Astrocyte of the hippocampus (primary cell): ENCODE measurements around the gene OR6C65.
"Not testable (repeated sequence)": the region's sequence is repeated elsewhere in the genome, so short reads cannot be mapped to it uniquely, and the experiment has no call there.

Source experiments
- DNase-seq: peaks from one replicate; pipeline ENCODE4 v3.0.0; 2011; ENCODE audit warnings: low read depth, low spot score

OR6C65 gene

DNA sequence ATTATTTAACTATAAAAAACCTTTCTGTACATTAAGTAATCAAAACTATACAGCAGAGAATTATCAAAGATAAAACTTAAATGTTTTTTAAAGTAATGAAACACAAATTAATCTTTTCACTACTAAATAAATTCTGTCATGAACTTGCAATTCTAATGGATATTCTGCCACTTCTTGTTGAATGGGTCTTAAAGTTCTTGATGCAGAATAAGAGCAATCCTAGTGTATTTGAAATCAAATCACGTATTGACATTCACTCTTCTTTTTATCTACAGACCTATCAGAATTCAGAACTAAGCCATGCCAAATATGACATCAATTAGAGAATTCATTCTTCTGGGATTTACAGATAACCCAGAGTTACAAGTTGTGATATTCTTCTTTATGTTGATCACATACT lies at the start of gene OR6C65:
Gene OR6C65 (plus strand): TSS at position 301 of the 400 bp plus-strand sequence. CDS start 0 bp downstream, at position 301.
- no peak for DNase-seq

DNA sequence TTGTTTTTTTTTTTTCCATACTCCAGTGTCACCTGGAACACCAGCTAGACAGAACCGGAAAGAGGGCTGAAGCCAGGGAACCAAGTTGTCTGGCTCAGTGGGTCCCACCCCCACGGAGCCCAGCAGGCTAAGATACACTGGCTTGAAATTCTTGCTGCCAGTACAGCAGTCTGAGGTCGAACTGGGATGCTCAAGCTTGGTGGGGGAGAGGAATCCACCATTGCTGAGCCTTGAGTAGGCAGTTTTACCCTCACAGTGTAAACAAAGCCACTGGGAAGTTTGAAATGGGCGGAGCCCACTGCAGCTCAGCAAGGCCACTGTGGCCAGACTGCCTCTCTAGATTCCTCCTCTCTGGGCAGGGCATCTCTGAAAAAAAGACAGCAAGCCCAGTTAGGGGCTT lies 45.0 kb upstream of the OR6C65 start:
- DNase-seq, result not testable (repeated sequence)

DNA sequence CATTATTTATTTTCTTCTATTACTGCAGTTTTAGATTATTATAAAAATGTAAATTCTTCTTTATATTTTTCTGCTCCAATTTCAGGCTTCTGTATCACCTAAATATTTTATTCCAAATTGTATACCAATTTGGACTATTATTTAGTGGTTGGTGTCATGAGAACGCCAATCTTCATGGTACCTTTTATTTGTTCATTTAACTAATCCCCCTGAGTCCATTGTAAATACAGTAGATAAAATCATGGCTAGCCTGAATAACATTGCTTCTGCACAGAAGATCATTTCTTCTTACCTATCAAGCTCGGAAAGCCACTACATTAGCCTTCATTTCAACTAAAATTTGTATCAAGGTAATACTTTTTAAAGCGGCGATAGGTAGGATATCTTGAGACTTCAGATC lies 37.7 kb upstream of the OR6C65 start, which contains the start of gene OR6C75:
Gene OR6C75 (plus strand): TSS at position 301 of the 400 bp plus-strand sequence. CDS start 2,136 bp downstream, outside the sequence.
- DNase-seq, result no peak

DNA sequence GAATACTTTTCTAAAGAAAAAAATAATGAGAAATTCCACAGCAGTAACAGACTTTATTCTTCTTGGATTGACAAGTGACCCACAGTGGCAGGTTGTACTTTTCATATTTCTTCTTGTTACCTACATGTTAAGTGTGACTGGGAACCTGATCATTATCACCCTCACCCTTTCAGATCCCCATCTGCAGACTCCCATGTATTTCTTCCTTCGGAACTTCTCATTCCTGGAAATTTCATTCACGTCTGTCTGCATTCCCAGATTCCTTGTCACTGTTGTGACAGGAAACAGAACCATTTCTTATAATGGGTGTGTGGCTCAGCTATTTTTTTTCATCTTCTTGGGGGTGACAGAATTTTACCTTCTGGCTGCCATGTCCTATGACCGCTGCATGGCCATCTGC lies 35.2 kb upstream of the OR6C65 start:
- DNase-seq, result no peak

DNA sequence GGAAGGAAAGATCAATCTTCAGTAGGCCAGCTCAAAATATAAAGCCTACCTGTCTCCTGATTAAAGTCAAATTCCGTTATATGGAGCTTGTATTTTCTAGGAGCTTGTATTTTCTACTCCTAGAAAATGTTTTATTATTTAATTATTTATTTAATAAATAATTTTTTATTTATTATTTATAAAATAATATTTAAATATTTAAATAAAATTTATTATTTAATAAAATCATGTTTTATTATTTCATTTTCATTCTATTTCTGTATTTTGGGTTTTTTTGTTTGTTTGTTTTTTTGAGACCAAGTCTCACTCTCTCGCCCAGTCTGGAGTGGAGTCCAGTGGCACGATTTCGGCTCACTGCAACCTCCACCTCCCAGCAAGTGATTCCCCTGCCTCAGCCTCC lies 27.8 kb upstream of the OR6C65 start:
- no peak for DNase-seq

DNA sequence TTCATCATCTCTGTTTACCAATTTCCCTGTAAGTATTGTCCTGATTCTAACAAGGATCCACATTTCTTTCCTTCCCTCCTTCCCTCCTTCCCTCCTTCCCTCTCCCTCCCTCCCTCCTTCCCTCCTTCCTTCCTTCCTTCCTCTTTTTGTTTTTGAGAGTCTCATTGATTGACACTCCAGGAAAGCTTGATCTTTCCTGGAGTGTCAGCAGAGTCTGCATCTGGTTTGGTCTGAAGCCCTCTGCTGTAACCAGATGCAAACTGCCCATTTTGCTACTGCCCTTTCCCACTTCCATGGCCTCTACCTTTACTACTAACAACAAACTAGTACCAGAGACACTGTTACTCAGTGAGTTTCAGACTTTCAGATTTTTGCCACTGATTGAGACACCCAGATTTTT lies 14.4 kb upstream of the OR6C65 start:
- DNase-seq, result no peak

DNA sequence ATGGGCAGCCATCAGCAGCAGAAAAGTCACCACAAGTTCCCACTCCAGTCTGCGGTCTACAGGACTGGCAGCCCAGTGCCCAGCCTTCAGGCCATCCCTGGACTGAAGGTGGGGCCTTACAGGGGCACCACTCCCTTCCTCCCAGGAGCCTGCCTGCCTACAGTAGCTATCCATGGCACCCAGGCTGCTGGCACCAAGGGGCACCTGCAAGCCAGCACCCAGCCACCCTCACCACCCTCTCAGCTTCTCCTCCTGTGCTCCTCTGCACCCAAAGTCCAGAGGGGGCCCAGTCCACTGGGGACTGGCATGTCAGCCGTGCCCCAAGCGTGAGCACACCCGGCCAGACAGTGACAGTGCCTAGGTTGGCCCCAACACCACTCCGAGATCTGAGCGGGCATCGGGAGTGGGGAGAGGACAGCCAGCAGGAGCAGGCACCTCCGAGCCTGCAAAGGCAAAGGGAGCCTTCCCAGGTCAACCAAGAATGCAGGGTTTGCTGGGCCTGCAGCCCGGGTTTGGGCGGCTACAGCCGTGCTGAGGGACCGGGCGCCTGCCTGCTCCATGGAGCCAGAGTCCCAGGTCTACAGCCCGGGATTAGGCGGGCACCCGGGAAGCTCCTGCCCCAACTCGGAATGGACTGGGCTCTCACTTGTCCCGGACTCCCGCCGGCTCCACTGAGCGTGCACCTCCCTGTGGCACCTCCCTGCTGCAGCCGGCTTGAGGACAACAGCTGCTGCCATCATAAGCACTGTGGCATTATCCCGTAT lies 8.1 kb upstream of the OR6C65 start:
- no peak for DNase-seq

DNA sequence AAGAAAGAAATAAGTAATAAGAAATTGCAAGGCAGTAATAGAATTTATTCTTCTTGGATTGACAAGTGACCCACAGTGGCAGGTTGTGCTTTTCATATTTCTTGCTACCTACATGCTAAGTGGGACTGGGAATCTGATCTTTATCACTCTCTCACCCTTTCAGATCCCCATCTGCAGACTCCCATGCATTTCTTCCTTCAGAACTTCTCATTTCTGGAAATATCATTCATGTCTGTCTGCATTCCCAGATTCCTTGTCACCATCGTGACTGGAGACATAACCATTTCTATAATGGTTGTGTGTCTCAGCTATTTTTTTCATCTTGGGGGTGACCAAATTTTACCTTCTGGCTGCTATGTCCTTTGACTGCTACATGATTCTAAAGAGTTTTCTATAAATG lies 4.0 kb upstream of the OR6C65 start:
- DNase-seq, result no peak

DNA sequence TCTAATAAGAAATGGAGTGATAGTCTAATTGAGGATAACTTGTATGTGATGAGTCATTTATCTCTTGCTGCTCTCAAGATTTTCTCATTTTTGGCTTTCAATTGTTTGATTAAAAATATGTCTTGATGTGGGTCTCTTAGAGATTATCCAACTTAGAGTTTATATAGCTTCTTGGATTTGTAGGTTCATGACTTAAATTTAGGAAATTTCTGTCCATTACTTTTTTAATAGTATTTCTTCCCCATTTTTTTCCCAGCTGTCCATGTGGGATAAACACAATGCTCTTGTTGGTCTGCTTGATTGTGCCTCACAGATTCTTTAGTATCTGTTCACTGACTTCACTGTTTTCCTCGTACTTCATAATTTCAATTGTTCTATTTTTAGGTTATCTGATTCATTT lies 7.5 kb downstream of the OR6C65 start:
- DNase-seq, result no peak

DNA sequence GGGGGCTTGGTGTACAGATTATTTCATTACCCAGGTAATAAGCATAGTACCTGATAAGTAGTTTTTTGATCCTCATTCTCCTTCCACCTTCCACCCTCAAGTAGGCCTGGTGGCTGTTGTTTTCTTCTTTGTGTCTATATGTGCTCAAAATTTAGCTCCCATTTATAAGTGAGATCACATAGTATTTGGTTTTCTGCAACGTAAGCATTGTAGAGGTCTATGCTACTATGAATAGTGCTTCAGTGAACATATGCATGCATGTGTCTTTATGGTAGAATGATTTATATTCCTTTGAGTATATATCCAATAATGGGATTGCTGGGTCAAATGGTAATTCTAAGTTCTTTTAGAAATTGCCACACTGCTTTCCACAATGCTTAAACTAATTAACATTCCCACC lies 8.8 kb downstream of the OR6C65 start:
- DNase-seq, result not testable (repeated sequence)

DNA sequence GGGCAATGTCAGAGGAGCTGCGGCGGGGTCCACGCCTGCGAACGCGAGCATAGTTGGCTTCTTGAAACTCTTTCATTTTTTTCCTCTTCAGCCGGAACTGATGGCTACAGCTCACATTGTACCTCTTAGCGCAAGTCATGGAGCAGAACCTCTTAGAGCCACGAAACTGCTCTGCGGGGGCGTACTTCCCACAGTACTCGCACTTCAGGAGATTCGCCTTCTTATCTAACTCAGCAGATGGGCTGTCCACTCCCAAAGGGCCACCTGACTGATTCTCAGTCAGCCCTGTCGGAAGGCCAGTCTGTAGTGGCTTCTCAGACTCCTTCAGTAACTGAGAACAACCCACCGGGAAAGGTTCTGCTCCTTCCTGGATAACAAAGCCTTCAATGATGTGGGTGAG lies 11.8 kb downstream of the OR6C65 start:
- DNase-seq, result not testable (repeated sequence)

DNA sequence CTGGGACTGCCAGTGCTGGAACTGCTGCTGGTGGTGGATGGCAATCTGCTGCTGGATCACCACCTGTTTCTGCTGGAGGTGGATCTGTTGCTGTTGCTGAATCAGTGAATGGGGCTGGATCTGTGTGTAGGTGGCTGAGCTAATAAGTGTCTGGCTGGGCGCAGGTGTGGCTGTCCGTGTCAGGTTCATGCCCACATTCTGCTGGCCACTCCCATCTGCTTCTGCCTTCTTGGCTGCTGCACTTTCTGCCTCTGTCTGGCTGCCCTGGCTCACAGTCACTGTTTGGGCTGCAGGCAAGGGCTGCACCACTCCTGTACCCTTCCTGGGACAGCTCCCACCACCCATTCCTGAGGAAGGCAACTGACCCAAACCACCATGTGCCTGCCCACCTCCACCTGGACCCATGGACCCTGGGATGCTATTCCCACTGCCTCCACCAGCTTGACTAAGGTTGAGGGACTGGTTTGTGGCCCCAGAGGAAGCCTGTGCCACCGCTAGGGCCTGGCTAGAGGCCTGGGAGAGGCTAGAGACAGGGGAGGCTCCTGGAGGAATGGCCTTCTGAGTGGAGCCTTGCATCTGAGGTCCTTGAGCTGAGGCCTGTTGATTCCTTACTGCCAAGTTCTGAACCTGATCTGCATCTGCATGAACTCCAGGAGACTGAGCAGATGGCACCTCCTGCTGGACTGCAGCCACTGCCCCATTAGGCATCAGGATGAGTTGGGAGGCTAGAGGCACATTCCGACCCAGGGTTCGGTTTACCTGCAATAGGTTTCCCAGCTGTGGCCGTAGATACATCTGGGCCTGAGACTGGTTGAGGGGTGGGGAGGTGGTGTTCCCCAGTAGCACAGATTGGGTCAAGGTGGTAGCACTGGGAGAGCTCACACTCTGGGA lies 13.4 kb downstream of the OR6C65 start:
- DNase-seq, result not testable (repeated sequence)

DNA sequence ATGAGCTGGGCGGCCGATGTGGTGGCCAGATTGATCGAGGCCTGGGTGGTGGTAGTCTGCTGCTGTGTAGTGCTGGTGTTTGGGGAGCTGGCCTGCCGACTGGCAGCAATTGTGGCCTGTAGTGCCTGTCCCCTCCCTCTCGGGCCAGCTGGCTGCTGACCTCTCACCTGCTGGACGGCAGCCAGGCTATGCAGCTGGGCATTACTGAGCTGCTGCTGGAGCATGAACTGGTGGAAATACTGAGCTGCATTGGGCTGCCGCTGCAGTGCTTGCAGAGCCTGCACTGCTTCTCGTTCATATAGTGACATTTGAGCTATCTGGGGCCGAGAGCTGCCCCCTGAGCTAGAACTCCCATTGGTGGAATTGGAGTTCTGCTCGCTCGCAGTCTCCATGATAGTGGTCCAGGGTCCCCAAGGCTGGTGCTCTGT lies 14.1 kb downstream of the OR6C65 start:
- not testable (repeated sequence) for DNase-seq

DNA sequence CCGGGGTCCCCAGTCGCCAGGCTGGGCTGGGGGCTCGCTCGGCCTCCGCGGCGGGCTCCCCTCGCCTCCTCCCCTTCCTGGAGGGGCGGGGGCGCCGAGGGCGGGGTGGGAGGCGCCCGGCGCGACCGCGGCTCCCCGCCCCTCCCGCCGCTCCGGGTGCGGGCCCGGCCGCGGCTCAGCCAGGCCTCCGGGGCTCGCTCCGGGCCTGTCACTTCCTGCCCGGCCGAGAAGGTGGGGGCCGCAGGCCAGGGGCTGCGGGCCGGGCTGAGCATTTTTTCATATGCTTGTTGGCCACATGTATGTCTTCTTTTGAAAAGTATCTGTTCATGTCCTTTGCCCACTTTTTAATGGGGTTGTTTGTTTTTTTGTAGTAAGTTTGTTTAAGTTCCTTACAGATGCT lies 14.6 kb downstream of the OR6C65 start:
- DNase-seq, result not testable (repeated sequence)

DNA sequence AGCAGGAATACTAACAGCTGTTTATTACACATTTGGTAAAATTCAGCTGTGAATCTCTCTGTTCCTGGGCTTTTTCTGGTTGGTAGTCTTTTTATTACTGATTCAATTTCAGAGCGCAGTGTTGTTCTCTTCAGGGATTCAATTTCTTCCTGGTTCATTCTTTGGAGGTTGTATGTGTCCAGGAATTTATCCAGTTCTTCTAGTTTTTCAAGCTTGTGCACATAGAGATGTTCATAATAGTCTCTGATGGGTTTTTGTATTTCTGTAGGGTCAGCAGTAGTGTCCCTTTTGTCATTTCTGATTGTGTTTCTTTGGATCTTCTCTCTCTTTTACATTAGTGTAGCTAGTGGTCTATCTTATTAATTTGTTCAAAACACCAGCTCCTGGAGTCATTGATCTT lies 16.6 kb downstream of the OR6C65 start:
- no peak for DNase-seq

DNA sequence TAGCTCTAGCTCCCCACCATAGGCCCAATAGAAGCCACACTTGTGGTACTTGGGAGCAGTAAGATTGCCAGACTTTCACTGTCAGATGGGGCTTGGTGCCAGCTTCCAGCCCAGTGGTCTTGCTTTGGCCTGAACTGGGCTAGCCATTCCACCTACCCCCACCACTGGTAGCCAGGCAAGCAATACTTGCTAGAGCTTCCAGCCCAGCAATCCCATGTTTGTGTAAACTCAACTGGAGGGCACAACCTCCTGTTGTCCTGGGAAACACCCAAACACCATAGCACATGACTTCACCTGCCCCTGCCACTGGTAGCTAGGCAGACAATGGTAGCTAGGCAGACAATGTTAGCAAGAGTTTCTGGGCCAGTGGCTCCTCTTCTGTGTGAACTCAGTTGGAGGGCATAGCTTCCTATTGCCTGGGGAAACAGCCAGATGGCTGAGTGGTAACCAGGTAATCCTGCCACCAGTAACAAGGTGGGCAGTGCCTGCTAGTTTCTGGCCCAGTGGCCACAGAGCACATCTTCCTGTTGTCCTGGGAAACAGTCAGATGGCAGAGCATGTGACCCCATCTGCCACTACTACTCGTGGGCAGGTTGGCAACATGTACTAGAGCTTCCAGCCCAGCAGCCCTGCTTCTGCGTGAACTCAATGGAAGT lies 20.1 kb downstream of the OR6C65 start:
- no peak for DNase-seq

DNA sequence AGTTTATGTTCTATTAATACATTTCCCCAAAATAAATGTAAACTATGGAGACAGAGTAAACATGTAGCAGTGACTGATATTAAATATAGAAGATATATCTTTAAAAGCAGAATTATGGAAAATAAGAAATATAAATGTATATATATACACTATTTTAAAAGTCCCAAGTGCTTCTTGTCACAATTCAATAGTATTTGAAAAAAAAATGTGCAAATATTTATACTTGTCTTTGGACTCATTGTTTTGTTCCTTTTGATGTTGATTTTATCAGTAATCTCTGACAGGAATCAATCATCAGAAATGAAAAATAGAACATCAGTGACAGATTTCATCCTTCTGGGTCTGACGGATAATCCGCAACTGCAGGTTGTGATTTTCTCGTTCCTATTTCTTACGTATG lies 25.6 kb downstream of the OR6C65 start, which contains the start of gene OR6C76:
Gene OR6C76 (plus strand): TSS at position 301 of the 400 bp plus-strand sequence. CDS start 0 bp downstream, at position 301.
- no peak for DNase-seq

DNA sequence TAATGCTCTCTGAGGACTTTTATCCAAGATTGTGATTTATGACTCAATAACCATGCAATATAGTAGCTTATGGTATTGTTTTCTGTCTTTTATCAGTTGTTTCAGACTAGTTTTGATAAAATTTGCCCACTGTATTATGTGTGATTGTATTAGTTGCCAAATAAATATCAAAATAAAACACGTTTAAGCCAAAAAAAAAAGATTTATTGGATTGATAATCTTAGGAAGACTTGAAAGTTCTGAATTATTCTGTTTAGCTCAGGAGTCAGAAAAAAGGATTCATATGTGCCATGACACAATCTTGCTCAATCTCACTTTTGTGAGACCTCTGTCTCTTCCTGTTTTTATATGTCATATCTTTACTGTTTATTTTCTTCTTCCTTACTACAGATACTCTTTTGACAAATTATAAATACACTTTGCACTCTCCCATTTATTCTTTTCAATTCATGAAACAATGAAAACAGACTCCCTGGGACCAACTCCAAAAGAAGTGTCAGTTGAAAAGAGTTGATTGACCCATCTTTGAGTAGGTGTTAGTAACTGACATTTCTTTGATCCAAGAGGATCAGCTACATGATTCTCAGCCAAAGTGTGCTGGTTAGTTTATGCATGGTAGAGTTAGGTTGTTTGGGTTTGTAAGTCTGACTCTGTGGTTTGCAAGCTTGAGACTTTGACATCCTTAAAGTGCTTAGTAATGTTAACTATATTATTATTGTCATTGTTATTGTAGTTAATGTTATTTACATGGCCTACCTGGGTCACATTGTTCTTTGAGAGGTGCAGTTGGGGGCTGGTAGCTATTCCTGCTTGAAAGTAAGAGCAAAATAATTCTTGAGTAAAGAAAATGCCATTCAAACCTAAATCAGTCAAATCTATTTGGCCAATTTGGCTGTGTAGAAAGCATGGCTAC lies 28.3 kb downstream of the OR6C65 start:
- no peak for DNase-seq

DNA sequence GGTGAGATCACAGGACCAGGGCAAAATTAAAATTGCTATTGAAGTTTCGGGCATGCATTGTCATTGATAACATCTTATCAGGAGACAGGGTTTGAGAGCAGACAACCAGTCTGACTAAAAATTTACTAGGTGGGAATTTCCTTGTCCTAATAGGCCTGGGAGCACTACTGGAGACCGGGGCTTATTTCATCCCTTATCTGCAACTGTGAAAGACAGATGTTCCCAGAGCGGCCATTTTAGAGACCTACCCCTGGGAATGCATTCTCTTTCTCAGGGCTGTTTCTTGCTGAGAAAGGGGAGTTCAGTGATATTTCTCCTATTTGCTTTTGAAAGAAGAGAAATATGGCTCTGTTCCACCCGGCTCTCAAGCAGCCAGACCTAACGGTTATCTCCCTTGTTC lies 40.9 kb downstream of the OR6C65 start:
- DNase-seq, result not testable (repeated sequence)

DNA sequence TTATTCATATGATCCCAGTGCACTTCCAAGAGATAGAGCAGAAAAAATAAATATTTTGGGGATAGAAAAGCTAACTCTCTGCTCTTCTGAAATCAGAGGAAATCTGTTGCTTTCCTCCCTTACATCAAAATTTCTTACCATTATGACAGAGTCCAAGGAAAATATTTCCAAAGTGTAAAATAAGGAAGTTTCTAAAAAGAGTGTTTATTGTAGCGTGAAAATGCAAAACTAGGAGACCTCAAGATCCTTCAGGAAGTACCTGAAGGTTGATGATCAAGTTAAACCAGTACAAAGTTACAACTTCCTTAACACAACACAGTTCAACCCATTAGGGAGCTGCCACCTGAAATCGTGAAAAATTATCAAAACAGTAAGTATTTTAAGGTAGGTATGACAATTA lies 43.4 kb downstream of the OR6C65 start, which contains the start of gene OR6C2:
Gene OR6C2 (plus strand): TSS at position 301 of the 400 bp plus-strand sequence. CDS start 8,138 bp downstream, outside the sequence.
- no peak for DNase-seq

DNA sequence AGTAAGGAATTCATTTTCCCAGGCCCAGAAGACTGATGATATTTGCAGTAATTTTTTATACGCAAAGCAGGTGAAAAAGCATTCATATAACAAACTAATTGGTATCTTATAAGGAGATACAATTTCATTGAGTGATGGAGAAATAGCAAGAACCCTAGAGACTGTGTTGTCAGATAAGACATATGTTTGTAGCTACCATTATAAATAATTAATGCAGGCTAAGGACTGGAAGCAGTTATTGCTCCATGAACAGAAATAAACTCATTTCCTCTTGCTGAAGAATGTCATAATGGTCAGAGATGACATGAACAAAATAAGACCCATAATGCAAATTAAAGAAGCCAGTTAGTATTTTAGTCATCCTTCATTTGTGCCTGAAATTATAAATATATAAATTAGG lies 45.0 kb downstream of the OR6C65 start:
- no peak for DNase-seq
